ENCODE data around the gene VAV2.

VAV2 gene

DNA sequence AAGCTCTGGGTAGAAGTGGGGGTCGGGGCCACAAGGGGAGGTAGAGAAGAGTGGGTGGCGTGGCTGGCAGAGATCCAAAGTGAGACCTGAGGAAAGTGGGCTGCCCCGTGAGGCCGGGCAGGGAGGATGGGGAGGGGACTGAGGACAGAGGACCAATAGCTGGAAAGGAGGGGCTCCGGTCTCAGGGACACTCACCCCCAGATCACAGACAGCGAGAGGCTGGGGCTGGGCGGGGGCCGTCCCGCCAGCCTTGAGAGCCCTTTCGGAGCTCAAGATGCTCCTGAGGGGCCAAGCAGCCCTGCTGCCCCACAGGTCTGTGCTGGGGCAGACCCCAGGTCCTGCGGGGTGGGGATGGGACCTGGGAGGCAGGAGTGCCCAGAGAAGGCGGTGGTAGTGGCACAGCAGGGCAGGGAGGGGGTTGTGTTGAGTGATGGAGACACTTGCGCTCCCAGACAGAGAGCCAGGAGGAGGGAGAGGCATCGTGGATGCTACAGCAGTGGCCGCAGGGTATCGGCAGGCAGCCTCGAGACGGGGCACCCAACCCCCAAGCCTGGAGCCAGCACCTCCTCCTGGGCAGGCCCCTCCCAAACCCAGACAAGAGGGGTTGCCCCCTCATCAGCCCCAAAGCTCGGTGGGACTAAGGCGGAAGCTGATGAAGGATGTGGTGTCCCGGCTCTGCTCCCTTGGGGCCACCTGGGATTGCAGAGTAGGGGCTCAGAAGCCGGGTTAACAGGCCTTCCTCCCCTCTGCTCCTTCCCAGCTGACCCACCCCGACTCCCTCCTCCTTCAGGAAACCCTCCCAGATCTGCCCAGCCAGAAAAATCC lies 257.3 kb downstream of the VAV2 start:
- DNase-seq, result no peak

DNA sequence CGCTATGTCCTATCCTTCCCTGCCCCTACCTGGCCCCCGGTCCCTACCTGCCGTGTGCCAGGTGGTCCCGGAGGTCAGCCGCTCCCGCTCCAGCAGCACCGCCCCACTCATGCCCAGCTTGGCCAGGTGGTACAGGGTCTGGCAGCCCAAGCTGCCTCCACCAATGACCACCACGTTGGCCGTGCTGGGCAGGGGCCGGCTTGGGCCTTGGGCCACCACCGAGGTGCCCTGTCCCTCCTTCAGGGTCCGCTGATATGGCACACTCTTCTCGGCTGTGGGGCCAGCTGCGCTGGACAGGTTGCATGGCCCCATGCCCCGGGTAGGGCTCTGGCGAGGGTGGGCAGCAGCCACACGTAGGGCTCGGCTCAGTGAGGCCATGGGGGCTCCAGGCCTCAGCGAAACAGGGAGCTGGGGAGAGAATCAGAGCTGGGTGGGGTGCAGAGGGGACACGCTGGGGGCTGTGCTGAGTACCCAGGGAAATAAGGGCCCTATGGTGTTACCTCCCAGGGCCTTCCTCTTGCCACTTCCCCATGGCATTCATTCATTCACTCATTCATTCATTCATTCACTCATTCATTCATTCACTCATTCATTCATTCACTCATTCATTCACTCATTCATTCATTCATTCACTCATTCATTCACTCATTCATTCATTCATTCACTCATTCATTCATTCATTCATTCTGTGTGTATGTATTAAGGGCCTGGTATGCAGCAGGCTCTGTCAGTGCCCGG lies 258.2 kb downstream of the VAV2 start:
- no peak for DNase-seq

DNA sequence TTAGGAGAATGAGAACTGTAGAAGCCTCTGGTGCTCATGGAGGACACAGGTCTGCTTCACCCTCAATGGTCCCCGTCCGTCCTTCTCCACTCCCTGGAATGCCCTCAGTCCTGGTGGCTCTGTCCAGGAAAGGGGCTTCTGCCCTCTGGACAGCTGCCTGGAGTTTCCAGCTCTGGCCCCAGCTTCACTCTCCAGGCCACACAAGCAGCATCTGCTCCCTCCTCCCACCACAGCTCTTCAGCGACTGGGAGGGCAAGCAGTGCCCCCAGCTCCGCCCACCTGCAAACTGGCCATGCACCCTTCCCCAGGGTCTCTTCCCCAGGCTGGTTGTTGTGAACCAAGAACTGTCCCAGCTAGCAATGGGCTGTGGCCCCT lies 258.7 kb downstream of the VAV2 start:
- DNase-seq, result no peak

DNA sequence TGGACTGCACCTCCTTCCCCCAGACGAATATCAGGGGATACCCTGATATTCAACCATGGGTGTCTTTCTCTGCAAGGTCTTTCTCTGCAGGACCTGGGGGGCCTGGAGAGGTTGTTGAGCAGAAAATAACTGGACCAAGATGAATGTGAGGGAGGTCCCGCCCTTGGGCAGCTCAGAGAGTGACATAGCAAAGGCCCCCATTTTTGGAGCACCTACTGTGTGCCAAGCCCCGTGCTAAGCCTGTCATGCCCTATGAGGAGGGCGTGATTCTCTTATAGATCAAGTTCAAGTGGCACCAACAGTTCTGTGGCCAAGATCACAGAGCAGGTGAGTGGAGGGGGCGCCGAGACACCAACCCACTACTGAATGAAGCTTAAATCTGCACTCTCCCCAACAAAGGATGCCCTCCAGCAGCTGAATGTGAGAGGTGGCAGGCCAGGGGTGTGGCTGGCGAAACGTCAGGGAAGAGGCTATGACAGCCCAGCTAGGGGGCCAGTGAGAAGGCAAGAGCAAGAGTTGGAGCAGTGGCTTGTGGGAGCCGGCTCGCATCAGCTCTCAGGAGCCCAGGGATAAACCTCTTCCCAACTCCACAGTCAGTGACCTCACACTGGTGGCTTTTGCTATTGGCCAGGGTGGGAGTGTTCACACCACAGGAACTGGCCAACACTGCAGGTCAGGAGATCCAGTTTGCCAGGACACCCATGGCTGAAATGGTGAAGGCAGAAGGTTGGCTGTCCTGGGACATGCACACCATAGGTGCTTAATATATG lies 259.3 kb downstream of the VAV2 start:
- DNase-seq, result no peak

DNA sequence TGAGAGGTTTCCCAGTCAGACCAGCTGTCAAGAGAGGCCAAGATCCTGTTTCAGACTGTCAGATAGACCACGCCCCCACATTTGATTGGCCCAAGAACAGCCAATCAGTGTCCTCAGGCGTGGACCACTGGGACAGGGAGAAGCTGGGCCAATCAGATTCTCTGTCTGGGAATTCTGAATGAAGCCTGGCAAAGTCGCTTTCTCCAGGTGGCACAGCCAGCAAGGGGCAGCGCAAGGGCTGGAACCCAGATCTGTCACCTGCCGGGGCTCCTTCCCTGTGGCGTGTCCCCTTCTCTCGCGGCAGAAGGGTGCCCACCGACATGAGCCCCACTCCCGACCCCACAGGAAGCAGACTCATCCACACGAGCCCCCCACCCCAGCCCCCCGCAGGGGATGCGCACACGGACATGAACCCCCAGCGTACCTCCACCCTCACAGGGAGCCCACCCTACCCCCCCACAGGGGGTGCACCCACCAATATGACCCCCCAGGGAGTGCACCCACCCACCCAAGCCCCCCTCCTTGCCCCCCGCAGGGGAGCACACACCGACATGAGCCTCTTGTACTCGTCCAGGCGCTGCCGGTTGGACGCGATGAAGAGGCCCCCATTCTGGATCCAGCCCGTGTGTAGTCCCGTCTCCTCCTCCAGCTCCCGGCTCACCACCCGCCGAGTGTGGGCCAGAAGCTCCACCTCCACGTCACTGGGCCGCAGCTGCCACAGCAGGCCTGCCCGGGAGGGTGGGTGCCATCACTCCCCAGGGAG lies 260.1 kb downstream of the VAV2 start:
- no peak for DNase-seq

DNA sequence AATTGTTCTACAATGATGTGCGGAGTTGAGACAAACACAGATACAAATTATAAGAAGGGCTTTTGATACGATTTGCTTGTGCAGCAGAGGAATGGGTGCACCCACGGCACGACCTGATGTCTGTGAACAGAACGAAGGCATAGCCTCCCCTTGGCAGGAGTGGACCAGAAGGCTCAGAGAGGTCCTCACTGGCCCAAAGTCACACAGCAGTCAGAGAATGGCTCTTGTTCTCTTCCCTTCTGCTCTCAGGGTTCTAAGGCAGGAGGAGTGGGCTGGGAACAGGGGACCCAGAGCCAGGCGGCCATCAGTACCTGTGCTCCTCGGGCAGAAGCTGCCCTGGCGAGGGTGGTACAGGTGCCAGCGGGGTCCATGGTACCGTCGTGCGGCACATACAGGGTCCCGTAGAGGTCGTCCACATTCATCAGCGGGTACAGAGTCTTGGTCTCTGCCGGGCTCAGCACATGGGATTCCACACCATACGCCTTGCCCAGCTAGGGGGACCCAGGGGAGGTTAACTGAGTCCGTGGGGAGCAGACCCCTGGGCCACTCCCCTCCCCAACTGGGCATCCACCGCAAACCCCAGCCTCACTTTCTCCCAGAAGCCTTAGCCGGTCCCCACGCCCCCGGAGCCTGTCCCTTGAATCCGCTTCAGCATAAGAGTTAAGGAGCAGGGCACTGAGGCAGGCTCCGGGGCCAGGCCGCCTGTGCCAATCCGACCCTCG lies 261.0 kb downstream of the VAV2 start:
- DNase-seq, result no peak

DNA sequence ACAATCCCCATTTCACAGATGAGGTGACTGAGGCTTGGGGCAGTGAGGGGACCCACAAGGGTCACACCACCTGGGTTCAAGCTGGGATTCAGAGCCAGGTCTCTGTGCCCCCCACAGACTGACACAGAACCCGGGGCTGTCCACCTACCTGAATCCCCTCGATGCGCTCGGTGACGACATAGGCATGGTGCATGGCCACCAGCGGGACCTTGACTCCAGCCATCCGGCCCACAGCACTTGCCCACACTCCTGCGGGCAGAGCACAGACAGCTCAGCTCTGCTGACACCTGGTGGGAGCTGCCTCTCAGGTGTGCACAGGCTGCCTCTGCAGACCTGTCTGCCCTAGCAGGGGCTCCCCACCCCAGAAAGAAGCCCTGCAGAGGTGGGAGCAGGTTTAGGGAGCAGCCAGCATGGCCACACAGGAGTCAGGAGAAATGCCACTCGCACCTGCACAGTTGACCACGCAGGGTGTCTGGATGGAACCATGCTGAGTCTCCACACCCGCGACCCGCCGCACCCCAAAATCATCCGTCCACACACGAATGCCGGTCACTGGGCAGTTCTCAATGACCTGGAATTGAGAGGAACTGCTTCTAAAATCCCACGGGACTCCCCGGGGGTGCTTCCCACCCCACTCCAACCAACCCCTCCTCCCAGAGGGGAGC lies 262.4 kb downstream of the VAV2 start:
- DNase-seq, result no peak

DNA sequence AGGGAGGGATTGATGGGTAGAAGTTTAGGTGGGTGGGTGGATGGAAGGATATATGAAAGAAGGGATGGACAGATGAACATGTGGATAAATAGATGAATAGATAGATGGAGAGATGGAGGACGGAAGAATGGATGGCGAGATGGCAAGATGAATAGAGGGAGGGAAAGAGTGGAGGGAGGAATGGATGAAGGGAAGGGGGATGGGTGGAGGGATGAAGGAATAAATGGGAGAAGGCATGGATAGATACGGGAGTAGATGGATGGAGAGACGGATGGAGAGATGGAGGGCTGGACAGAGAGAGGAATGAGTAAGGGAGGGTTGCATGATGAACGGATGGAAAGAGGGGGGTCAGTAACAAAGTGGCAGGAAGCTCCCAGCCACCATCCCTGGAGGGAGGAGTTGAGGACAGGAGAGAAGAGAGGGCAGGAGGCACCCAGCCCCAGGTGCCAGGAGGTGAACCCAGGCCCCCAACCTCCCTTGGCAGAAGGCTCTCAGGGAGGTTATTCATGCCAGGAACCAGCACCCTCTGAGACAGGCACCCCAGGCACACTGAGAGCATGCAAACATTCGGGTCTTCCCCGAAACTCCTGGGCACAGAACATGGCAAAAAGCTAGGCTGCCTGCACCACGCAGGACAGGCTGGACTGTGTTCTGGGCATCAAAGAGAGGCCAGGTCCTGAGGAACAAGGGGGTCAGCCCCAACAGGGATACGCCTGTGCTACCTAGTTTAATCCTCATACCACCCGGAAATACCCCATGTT lies 263.1 kb downstream of the VAV2 start:
- no peak for DNase-seq

DNA sequence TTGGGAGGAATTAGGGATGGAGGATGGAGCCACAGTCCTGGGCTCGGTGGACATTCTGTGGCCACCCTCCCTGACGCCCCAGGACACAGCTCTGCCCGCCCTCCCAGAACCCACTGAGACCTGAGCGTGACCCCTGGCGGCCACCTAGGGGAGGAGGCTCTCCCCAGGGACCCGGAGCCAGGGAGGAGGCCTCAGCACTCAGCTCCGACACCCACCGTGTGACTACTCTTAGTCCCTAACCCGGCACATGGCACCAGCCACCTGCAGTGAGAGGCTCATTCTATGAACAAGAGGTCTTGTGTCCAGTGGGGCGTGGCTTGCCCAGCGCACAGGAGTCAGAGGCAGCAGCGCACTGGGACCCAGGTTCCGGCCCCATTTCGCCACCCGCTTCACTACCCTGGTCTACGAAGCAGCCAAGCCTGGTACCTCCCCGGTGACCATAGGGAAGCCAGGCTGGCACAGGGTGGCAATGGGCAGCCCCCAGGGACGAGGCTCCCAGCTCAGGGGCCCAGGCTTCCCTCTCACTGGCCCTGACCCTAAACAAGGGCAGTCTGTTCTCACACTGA lies 264.2 kb downstream of the VAV2 start:
- no peak for DNase-seq

DNA sequence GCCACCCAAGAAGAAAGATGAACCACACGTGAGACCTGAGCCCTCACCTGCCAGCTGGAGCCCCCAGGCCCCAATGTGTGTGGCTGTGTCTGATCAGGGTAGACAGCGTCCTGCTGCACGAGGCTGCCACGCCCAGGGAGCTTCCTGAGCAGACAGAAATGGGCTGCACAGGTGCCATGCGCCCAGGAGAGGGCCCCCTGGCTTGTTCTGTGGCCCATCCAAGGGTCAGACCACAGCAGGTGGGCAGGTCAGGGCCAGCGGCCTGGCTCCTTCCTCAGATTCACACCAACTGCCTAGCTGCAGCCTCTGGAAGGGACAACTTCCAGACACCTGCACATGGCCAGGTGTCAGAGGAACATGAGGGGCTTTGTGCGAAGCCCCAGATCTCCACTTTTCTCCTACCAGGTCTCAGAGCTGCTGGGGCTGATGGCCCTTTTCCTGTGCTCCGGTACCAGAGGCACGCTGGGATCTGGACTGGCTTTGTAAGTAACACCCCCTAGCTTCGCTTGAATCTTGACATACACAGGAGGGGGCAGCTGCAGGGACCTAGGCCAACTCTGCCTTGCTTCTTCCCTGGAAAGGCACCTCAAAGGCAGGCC lies 264.7 kb downstream of the VAV2 start:
- no peak for DNase-seq

DNA sequence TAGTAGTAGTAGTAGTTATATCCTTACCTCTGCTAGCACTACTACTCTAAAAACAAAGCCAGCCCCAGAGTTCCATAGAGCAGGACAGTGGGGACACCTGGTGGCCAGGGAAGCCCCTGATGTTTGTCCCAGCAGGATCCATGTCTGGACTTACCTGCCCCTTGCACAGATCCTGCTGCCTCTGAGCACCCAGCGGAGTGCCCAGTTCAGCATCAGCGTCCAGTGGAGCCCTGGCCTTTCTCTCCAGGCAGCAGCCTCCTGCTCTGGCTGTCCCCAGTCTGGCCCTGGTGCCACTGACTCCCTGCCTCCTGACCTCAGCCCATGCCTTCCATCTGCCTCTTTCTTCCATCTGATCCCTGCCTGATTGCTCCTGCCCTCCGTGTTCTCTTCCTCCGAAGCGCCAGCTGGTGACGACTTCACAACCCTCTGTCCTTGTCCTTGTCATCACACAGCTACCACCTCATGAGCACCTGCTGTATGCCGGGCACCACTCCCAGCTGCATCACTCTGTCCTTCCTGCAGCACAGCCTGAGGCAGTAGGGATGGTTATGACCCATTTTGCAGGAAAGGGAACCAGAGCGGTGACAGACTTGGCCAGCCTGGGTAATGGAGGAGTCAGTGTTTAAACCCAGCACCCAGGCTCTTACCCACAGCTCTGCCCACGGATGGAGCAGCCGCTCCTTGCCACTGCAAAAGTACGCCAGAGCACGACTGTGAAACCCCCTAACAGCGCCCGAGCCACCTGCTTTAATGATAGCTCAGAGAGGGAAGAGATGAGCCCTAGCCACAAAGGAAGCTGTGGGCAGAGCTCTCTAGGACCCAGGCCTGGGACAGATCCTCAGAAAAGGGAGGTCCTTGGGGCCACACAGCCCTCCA lies 265.5 kb downstream of the VAV2 start:
- peak; percentile 55 to 66 for DNase-seq

DNA sequence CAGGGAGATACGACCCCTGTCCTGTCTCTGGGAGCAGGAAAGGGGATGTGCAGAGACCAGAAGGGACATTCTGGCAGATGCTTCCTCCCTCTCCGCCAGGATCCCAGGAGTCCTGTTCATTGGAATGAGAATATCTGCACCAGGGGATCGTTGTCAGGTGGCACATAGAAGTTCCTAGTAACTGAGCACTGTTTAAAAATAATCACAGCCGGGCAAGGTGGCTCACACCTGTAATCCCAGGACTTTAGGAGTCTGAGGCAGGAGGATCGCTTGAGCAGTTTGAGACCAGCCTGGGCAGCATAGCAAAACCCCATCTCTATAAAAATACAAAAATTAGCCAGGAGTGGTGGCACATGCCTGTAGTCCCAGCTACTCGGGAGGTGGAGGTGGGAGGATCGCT lies 266.2 kb downstream of the VAV2 start:
- DNase-seq, result no peak

DNA sequence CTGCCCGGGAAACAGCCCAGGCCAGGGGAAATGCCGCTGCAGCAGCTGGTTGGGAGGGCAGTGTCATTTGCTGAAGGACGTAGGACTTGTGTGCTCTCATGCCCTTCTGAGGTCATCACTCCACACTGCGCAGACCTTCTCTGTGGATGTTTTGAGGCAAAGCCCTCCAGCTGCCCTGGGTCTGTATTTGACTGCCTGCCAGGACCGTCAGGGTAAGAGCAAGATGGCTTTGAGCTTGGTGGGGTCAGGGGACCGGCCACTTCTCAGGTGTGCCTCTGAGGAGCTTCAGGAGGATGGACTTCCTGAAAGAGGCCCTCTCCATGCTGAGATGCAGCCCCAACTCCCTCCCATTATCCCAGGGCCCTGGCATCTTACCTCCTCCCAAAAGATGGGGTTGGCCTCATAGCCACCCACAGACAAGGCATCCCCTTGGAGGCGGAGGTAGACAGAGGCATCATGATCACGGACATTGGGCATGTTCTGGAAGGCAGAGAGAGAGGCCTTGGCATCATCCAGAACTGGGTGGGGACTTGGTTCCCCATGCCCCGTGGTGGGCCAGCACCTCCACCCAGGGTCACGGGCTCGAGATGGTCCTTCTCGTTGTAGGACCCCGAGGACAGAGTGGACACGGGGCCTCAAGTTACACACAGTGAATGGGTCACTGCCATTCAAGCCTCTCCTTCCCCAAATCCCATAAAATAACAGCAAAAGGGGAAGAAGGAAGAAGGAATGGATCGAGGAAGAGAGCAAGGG lies 273.4 kb downstream of the VAV2 start:
- no peak for DNase-seq

DNA sequence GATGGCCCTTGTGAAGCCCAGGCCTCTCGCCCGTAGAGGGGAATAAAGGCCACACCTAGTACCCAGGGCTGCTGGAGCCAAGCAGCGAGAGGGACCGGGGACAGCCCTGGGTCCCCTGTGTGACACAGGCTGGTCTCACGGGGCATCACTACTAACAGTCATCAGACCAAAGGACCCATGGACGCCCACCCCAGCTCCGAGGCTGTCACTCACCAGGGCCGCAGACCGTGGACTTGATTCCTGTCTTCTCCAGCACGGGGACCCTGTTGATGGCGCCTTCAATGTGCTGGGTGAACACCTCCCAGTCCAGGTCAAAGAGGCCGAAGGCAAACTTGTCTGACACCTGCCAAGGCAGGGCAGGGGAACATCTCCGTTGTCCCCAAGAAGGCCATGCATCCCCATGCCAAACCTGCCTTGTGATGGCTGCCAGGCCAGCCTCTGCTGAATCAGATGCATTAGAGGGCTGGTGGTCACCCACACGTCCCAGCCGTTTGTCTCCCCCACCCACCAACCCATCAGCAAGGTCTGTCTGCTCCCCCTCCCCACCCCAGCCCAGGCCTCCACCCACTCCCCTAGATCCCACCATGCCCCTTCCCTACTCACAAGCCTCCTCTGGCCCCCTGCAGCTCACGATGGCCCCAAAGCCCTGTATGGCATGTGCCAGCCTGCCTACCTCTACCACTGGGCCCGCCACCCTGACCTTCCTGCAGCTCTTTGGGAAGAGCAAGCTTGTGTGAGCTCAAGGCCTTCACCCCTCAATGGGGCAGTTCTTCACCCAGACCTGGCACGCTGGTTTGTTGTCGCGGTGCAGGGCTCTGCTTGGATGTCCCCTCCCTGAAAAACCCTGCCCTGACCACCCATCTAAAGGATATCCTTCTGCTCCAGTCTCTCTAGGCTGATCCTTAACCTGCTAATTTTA lies 274.8 kb downstream of the VAV2 start:
- no peak for DNase-seq

DNA sequence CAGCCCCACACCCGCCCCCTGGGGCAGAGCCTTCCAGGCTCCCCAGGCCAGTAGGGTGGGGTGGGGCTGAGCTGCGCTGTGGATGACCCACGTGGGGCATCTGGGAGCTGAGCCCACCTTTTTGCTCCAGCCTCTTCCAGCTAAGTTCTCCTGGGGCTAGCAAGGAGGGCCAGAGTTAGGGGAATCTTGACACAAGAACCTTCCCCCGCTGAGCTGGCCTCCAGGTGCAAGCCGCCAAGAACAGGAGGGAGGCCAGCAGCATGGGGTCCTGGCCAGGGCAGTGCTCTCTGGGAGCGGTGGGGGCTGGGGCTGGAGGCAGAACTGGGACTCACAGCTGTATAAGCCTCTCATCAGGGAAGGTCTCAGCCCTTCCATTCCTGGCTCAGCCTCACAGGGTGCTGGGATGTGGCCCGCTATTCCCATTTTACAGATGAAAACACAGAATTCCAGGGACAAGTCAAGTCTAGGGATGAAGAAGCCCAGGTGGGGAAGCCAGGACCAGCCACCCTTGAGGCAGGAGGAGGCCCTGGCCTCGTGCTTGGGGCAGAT lies 275.5 kb downstream of the VAV2 start:
- no peak for DNase-seq

DNA sequence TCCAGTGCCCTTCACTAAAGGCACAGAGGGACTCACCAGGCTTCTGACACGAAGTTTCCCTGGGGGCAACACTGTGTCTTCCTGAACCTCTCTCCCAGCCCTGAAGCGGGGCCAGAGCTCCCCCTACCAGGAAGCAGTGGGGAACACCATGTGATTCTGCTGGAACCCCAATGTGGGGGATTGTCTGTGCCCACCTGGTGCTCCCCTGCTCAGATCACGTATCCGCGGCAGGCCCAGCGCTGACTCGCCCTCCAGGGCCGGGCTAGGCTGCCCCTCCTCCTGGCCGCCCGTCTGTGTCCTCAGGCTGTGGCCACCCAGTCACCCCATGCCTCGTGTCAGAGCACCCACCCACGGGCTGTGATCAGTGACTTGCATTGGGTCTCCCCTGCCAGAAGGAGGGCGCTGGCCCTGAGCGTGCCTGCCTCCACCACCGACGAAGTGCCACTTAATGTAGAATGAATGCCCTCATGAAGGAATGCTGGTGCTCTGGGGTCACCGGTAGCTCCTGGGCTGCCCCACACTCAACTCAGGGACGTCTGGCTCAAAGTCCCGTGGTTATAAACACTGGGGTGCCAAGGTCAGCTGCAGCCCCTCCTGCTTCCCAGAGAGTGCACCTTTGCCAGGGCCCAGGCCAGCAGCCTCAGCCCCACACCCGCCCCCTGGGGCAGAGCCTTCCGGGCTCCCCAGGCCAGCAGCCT lies 276.1 kb downstream of the VAV2 start:
- DNase-seq, result peak; percentile 41 to 43
